DND-41 (cell line): ENCODE measurements around the gene R3HDM4.
"Not testable (repeated sequence)": the region's sequence is repeated elsewhere in the genome, so short reads cannot be mapped to it uniquely, and the experiment has no call there.

Source experiments
- ATAC-seq: fragments of 200-7000 bp; cut with Tn5 transposase; 3 replicates; pipeline ENCODE4 v1.9.1; 2021; ENCODE audit warnings: low read depth; ENCODE audit not compliant: insufficient read depth
- DNase-seq: peaks from one replicate; pipeline ENCODE4 v3.0.0-alpha.2; 2020
- H2AFZ ChIP-seq: 2 replicates; pipeline ENCODE4 v1.6.0; 2012; ENCODE audit warnings: low read depth, low read length
- H3K27ac ChIP-seq: 2 replicates; pipeline ENCODE4 v1.5.1; 2012; ENCODE audit warnings: low read length, inconsistent platforms
- H3K27me3 ChIP-seq: fragments of 200-600 bp; sonication (generic); 2 replicates; pipeline ENCODE4 v1.6.0; 2012; ENCODE audit warnings: low read length, mild to moderate bottlenecking, inconsistent platforms; ENCODE audit not compliant: insufficient read depth, poor library complexity
- H3K36me3 ChIP-seq: 2 replicates; pipeline ENCODE4 v1.5.1; 2012; ENCODE audit warnings: low read length, inconsistent platforms; ENCODE audit not compliant: insufficient read depth
- H3K4me1 ChIP-seq: 2 replicates; pipeline ENCODE4 v1.5.1; 2012; ENCODE audit warnings: mild to moderate bottlenecking, low read length; ENCODE audit not compliant: insufficient read depth
- H3K4me2 ChIP-seq: 2 replicates; pipeline ENCODE4 v1.6.0; 2012; ENCODE audit warnings: mild to moderate bottlenecking, moderate library complexity, low read length, inconsistent platforms; ENCODE audit not compliant: insufficient read depth
- H3K4me3 ChIP-seq, 2 experiments: fragments of 200-600 bp in 1 of 2; shearing (Covaris generic) in 1 of 2; 2 replicates each; pipeline ENCODE4 v1.5.1; 2012 to 2016; ENCODE audit warnings: inconsistent platforms in 2 of 2, low read length in 2 of 2, mild to moderate bottlenecking in 2 of 2, low read depth in 1 of 2, moderate library complexity in 1 of 2
- H3K79me2 ChIP-seq: 2 replicates; pipeline ENCODE4 v1.6.0; 2012; ENCODE audit warnings: low read length, inconsistent platforms; ENCODE audit not compliant: insufficient read depth
- H3K9ac ChIP-seq: 2 replicates; pipeline ENCODE4 v1.6.0; 2012; ENCODE audit warnings: low read depth, mild to moderate bottlenecking, inconsistent platforms, low read length, moderate library complexity
- H3K9me3 ChIP-seq: 2 replicates; pipeline ENCODE4 v1.5.1; 2012; ENCODE audit warnings: low read length, moderate library complexity, mild to moderate bottlenecking, inconsistent platforms; ENCODE audit not compliant: insufficient read depth, severe bottlenecking
- H4K20me1 ChIP-seq: 2 replicates; pipeline ENCODE4 v1.6.0; 2012; ENCODE audit warnings: low read length; ENCODE audit not compliant: insufficient read depth
- CTCF ChIP-seq: IDR thresholded peaks from 2 replicates; pipeline ENCODE4 v1.5.1; 2012; ENCODE audit warnings: borderline replicate concordance, low read length, moderate library complexity, mild to moderate bottlenecking; ENCODE audit not compliant: poor library complexity, severe bottlenecking; ENCODE audit errors: extremely low read depth
- EZH2 ChIP-seq: IDR thresholded peaks from 3 replicates; pipeline ENCODE4 v1.6.1; 2012; ENCODE audit warnings: borderline replicate concordance, low read depth, mild to moderate bottlenecking, moderate library complexity, low read length, inconsistent platforms; ENCODE audit not compliant: severe bottlenecking

R3HDM4 gene

GRCh38 chr19:858284-858683 lies 54.7 kb downstream of the R3HDM4 start:
- Histone ChIP-seq H3K4me3 (no peak overlapping the region), H4K20me1 (no peaks in the 10 kb centered on the region), H3K9me3 (no peaks in the 10 kb centered on the region), H3K27me3 (no peaks in the 10 kb centered on the region), H3K4me1 (no peaks in the 10 kb centered on the region), H3K27ac (no peak overlapping the region), H2AFZ (no peak overlapping the region), H3K79me2 (no peaks in the 10 kb centered on the region), H3K4me2 (no peak overlapping the region), H3K36me3 (no peaks in the 10 kb centered on the region), H3K9ac (no peak overlapping the region)
- DNase-seq (no peak), ATAC-seq (no peak)
- TF ChIP-seq EZH2 (no peak), CTCF (no peak)

DNA sequence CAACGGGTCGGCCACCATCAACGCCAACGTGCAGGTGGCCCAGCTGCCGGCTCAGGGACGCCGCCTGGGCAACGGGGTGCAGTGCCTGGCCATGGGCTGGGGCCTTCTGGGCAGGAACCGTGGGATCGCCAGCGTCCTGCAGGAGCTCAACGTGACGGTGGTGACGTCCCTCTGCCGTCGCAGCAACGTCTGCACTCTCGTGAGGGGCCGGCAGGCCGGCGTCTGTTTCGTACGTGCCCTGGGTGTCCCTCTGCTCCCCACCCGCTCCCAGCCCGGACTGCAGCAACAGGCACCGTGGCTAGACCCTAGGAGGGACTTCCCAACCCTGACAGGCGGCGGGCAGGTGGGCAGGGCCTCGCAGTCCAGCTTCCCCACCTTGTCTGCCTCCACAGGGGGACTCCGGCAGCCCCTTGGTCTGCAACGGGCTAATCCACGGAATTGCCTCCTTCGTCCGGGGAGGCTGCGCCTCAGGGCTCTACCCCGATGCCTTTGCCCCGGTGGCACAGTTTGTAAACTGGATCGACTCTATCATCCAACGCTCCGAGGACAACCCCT lies 57.4 kb downstream of the R3HDM4 start:
- no peak overlapping the region for H3K9ac ChIP-seq
- no peaks in the 10 kb centered on the region for H3K27me3 ChIP-seq
- H3K27ac ChIP-seq, result no peak overlapping the region
- no peaks in the 10 kb centered on the region for H3K36me3 ChIP-seq
- no peak overlapping the region for H3K4me2 ChIP-seq
- no peak for ATAC-seq
- no peak overlapping the region for H3K4me3 ChIP-seq
- H2AFZ ChIP-seq, result no peak overlapping the region
- H3K4me1 ChIP-seq, result no peaks in the 10 kb centered on the region
- no peaks in the 10 kb centered on the region for H3K9me3 ChIP-seq
- H4K20me1 ChIP-seq, result no peaks in the 10 kb centered on the region
- TF ChIP-seq EZH2 (no peak), CTCF (no peak)
- H3K79me2 ChIP-seq, result no peaks in the 10 kb centered on the region
- no peak for DNase-seq

- no peaks in the 10 kb centered on the region for H3K27me3 ChIP-seq
- no peak for DNase-seq
- no peaks in the 10 kb centered on the region for H3K9me3 ChIP-seq
- no peaks in the 10 kb centered on the region for H4K20me1 ChIP-seq
- TF ChIP-seq EZH2 (no peak), CTCF (no peak)
- H3K4me2 ChIP-seq, result no peak overlapping the region
- no peaks in the 10 kb centered on the region for H3K79me2 ChIP-seq
- H2AFZ ChIP-seq, result no peak overlapping the region
- H3K4me1 ChIP-seq, result no peaks in the 10 kb centered on the region
- H3K4me3 ChIP-seq, result no peak overlapping the region
- no peaks in the 10 kb centered on the region for H3K36me3 ChIP-seq
- H3K27ac ChIP-seq, result no peak overlapping the region
- ATAC-seq, result no peak
- H3K9ac ChIP-seq, result no peak overlapping the region
These were observed 57.9 kb downstream of the R3HDM4 start for GRCh38 chr19:855142-855541.

DNA sequence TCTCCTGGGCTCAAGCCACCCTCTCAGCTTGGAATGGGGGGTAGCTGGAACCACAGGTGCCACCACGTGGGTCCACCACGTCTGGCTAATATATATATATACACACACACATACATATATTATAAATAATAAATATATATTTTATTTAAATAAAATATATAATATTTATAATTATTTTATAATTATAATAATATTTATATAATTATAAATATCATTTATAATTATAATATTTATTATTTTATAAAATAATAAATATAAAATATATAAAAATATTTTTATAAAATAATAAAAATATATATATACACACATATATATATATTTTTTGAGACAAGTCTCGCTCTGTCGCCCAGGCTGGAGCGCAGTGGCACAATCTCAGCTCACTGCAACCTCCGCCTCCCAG lies 58.5 kb downstream of the R3HDM4 start:
- Histone ChIP-seq H3K27ac (no peak overlapping the region), H3K9me3 (no peaks in the 10 kb centered on the region), H3K4me3 (no peak overlapping the region), H4K20me1 (no peaks in the 10 kb centered on the region), H3K9ac (no peak overlapping the region), H3K27me3 (no peaks in the 10 kb centered on the region), H3K4me1 (no peaks in the 10 kb centered on the region), H3K79me2 (no peaks in the 10 kb centered on the region), H2AFZ (no peak overlapping the region), H3K36me3 (no peaks in the 10 kb centered on the region), H3K4me2 (no peak overlapping the region)
- no peak for TF ChIP-seq CTCF
- no peak for TF ChIP-seq EZH2
- DNase-seq, result no peak
- no peak for ATAC-seq

DNA sequence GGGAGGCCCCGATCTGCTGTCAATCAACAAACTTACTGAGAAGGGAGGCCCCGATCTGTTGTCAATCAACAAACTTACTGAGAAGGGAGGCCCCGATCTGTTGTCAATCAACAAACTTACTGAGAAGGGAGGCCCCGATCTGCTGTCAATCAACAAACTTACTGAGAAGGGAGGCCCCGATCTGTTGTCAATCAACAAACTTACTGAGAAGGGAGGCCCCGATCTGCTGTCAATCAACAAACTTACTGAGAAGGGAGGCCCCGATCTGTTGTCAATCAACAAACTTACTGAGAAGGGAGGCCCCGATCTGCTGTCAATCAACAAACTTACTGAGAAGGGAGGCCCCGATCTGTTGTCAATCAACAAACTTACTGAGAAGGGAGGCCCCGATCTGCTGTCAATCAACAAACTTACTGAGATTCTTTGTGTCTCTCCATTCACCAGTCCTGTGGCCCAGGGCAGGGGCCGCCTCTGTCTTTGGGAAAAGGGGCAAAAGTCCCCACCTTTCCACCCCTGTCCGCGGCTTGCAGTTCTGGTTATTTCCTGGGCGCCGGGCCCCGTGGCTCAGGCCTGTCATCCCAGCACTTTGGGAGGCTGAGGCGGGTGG lies 59.3 kb downstream of the R3HDM4 start:
- H4K20me1 ChIP-seq, H3K4me1 ChIP-seq, H3K9me3 ChIP-seq, H3K36me3 ChIP-seq, H3K79me2 ChIP-seq, H3K4me3 ChIP-seq, H3K27me3 ChIP-seq, H2AFZ ChIP-seq, H3K27ac ChIP-seq, ATAC-seq, DNase-seq, H3K9ac ChIP-seq, H3K4me2 ChIP-seq: not testable (repeated sequence)
